ENCODE measurements around the gene ZNF423. TPM values are rescaled to one million over a fixed set of nuclear protein-coding genes. Genes with fewer than 3 reads are reported as not detected.

The ZNF423 gene
- total and polyA plus RNA-seq, 2 experiments from 2014 or later: 14.9 to 41.8 TPM

GRCh38 chr16:49462989-49463371 is 392.9 kb downstream of the ZNF423 start:
- ATAC-seq (no peak), DNase-seq (ENCODE audit: low spot score) (no peak)
- Histone ChIP-seq H3K4me1 (ENCODE audit: insufficient read depth) (0 out of 2 replicates have a peak, but pooled peaks cover 6% of the 10 kb centered on the region), H3K4me3 (no peak overlapping the region), H2AFZ (no peak overlapping the region), H3K9me2 (ENCODE audit: insufficient read depth) (no peaks in the 10 kb centered on the region), H3K4me2 (no peak overlapping the region), H4K20me1 (replicated peaks; ENCODE audit: insufficient read depth) (no peaks in the 10 kb centered on the region), H3K27me3 (ENCODE audit: insufficient read depth) (peaks cover 7% of the 10 kb centered on the region), H3F3A (replicated peaks; ENCODE audit: low read depth) (no peaks in the 10 kb centered on the region), H3K36me3 (ENCODE audit: insufficient read depth) (no peaks in the 10 kb centered on the region), H3K79me2 (replicated peaks; ENCODE audit: insufficient read depth) (no peaks in the 10 kb centered on the region), H3K27ac (ENCODE audit: low read depth) (no peak overlapping the region)
- peaks cover 27% of the 10 kb centered on the region for H3K4me1 Mint-ChIP-seq
- H3K27ac Mint-ChIP-seq: no peak overlapping the region
- H3K9me3 Mint-ChIP-seq: no peaks in the 10 kb centered on the region
- no peak for TF ChIP-seq REST (IDR thresholded peaks at IDR 0.05; ENCODE audit: unreplicated experiment)
- TF ChIP-seq NANOG (IDR thresholded peaks at IDR 0.05; ENCODE audit: borderline replicate concordance): no peak
- no peak for TF ChIP-seq ZNF331 (CRISPR knock-in tag; IDR thresholded peaks at IDR 0.05; ENCODE audit: low read depth)
- no peak for TF ChIP-seq JUNB (IDR thresholded peaks at IDR 0.05; ENCODE audit: unreplicated experiment)
- TF ChIP-seq, protein P1, sequence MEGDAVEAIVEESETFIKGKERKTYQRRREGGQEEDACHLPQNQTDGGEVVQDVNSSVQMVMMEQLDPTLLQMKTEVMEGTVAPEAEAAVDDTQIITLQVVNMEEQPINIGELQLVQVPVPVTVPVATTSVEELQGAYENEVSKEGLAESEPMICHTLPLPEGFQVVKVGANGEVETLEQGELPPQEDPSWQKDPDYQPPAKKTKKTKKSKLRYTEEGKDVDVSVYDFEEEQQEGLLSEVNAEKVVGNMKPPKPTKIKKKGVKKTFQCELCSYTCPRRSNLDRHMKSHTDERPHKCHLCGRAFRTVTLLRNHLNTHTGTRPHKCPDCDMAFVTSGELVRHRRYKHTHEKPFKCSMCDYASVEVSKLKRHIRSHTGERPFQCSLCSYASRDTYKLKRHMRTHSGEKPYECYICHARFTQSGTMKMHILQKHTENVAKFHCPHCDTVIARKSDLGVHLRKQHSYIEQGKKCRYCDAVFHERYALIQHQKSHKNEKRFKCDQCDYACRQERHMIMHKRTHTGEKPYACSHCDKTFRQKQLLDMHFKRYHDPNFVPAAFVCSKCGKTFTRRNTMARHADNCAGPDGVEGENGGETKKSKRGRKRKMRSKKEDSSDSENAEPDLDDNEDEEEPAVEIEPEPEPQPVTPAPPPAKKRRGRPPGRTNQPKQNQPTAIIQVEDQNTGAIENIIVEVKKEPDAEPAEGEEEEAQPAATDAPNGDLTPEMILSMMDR (conservative IDR thresholded peaks at IDR 0.05; ENCODE audit: low read depth in 2 of 2): no peak
- TF ChIP-seq CREB1 (CRISPR knock-in tag; IDR thresholded peaks at IDR 0.05; ENCODE audit: low read depth): no peak
- no peak for TF ChIP-seq EZH2phosphoT487 (IDR thresholded peaks at IDR 0.05; ENCODE audit: unreplicated experiment)
- TF ChIP-seq ZNF114 (CRISPR knock-in tag; IDR thresholded peaks at IDR 0.05): no peak
- TF ChIP-seq, protein P2, sequence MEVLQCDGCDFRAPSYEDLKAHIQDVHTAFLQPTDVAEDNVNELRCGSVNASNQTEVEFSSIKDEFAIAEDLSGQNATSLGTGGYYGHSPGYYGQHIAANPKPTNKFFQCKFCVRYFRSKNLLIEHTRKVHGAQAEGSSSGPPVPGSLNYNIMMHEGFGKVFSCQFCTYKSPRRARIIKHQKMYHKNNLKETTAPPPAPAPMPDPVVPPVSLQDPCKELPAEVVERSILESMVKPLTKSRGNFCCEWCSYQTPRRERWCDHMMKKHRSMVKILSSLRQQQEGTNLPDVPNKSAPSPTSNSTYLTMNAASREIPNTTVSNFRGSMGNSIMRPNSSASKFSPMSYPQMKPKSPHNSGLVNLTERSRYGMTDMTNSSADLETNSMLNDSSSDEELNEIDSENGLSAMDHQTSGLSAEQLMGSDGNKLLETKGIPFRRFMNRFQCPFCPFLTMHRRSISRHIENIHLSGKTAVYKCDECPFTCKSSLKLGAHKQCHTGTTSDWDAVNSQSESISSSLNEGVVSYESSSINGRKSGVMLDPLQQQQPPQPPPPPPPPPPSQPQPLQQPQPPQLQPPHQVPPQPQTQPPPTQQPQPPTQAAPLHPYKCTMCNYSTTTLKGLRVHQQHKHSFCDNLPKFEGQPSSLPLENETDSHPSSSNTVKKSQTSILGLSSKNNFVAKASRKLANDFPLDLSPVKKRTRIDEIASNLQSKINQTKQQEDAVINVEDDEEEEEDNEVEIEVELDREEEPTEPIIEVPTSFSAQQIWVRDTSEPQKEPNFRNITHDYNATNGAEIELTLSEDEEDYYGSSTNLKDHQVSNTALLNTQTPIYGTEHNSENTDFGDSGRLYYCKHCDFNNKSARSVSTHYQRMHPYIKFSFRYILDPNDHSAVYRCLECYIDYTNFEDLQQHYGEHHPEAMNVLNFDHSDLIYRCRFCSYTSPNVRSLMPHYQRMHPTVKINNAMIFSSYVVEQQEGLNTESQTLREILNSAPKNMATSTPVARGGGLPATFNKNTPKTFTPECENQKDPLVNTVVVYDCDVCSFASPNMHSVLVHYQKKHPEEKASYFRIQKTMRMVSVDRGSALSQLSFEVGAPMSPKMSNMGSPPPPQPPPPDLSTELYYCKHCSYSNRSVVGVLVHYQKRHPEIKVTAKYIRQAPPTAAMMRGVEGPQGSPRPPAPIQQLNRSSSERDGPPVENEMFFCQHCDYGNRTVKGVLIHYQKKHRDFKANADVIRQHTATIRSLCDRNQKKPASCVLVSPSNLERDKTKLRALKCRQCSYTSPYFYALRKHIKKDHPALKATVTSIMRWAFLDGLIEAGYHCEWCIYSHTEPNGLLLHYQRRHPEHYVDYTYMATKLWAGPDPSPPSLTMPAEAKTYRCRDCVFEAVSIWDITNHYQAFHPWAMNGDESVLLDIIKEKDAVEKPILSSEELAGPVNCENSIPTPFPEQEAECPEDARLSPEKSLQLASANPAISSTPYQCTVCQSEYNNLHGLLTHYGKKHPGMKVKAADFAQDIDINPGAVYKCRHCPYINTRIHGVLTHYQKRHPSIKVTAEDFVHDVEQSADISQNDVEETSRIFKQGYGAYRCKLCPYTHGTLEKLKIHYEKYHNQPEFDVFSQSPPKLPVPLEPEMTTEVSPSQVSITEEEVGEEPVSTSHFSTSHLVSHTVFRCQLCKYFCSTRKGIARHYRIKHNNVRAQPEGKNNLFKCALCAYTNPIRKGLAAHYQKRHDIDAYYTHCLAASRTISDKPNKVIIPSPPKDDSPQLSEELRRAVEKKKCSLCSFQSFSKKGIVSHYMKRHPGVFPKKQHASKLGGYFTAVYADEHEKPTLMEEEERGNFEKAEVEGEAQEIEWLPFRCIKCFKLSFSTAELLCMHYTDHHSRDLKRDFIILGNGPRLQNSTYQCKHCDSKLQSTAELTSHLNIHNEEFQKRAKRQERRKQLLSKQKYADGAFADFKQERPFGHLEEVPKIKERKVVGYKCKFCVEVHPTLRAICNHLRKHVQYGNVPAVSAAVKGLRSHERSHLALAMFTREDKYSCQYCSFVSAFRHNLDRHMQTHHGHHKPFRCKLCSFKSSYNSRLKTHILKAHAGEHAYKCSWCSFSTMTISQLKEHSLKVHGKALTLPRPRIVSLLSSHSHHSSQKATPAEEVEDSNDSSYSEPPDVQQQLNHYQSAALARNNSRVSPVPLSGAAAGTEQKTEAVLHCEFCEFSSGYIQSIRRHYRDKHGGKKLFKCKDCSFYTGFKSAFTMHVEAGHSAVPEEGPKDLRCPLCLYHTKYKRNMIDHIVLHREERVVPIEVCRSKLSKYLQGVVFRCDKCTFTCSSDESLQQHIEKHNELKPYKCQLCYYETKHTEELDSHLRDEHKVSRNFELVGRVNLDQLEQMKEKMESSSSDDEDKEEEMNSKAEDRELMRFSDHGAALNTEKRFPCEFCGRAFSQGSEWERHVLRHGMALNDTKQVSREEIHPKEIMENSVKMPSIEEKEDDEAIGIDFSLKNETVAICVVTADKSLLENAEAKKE (CRISPR knock-in tag; IDR thresholded peaks at IDR 0.05): no peak
- TF ChIP-seq POLR2AphosphoS5 (IDR thresholded peaks at IDR 0.05; ENCODE audit: low read depth): no peak
- TF ChIP-seq STAT1 (IDR thresholded peaks at IDR 0.05; ENCODE audit: unreplicated experiment): no peak
- no peak for TF ChIP-seq EZH2 (IDR thresholded peaks at IDR 0.05; ENCODE audit: low read depth, unreplicated experiment)
- TF ChIP-seq, protein P3, sequence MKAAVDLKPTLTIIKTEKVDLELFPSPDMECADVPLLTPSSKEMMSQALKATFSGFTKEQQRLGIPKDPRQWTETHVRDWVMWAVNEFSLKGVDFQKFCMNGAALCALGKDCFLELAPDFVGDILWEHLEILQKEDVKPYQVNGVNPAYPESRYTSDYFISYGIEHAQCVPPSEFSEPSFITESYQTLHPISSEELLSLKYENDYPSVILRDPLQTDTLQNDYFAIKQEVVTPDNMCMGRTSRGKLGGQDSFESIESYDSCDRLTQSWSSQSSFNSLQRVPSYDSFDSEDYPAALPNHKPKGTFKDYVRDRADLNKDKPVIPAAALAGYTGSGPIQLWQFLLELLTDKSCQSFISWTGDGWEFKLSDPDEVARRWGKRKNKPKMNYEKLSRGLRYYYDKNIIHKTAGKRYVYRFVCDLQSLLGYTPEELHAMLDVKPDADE (IDR thresholded peaks at IDR 0.05): no peak
- peaks cover 19% of the 10 kb centered on the region for H3K27me3 Mint-ChIP-seq (ENCODE audit: insufficient read depth, low read depth, poor library complexity)
- no peak overlapping the region for H3K4me3 Mint-ChIP-seq
- no peaks in the 10 kb centered on the region for H3K36me3 Mint-ChIP-seq (ENCODE audit: low read depth)
